T-cell (primary cell): Measurements from ENCODE around the gene GPNMB. TPM values are rescaled to one million over a fixed set of nuclear protein-coding genes. Genes with fewer than 3 reads are reported as not detected.

Experiments used
- ATAC-seq, 4 experiments: fragments of 200-7000 bp in 3 of 4; fragments of 150-1000 bp in 1 of 4; cut with Tn5 transposase; replicated peaks in 1 of 4; 1 replicate in 3 of 4; 2 replicates in 1 of 4; pipeline ENCODE4 v1.10.0; 2021; ENCODE audit warnings: moderate library complexity in 3 of 4, mild to moderate bottlenecking in 2 of 4, moderate number of reproducible peaks in 1 of 4
- CTCF ChIA-PET, 2 donors: fragments of 300-600 bp; sonication (Branson Sonifier 250); formaldehyde crosslinking; loops; one replicate each; lab custom pipeline; 2022; ENCODE audit warnings: antibody characterized with exemption in 2 of 2; lab: Charles Lee
- POLR2A ChIA-PET, 2 donors: fragments of 300-600 bp; sonication (Branson Sonifier 250); formaldehyde crosslinking; loops; one replicate each; lab custom pipeline; 2022; ENCODE audit warnings: antibody characterized with exemption in 2 of 2; lab: Charles Lee
- DNase-seq, 35 experiments: peaks; one replicate each; pipeline versions ENCODE4 v3.0.0 to v3.0.0-alpha.2; 2013 to 2023
- H3K27ac ChIP-seq: one replicate; pipeline ENCODE4 v1.5.1; 2013; ENCODE audit warnings: low read length
- H3K27me3 ChIP-seq, 2 experiments: replicated peaks in 1 of 2; 1 replicate in 1 of 2; 2 replicates in 1 of 2; pipeline versions ENCODE4 v1.6.1 to v1.7.0; 2013; ENCODE audit warnings: low read length in 1 of 2, mixed read lengths in 1 of 2; ENCODE audit not compliant: control insufficient read depth in 2 of 2, insufficient read depth in 2 of 2; ENCODE audit errors: extremely low read depth in 1 of 2
- H3K36me3 ChIP-seq, 2 donors: 1 replicate in 1 of 2; 2 replicates in 1 of 2; pipeline versions ENCODE4 v1.6.1 to v1.7.0; 2013; ENCODE audit warnings: low read length in 1 of 2; ENCODE audit not compliant: control insufficient read depth in 2 of 2, insufficient read depth in 1 of 2; ENCODE audit errors: extremely low read depth in 1 of 2
- H3K4me1 ChIP-seq, 2 experiments: 1 replicate in 1 of 2; 2 replicates in 1 of 2; pipeline versions ENCODE4 v1.6.1 to v1.7.0; 2013; ENCODE audit warnings: low read length in 2 of 2, mixed read lengths in 1 of 2; ENCODE audit not compliant: insufficient read depth in 2 of 2, control insufficient read depth in 1 of 2; ENCODE audit errors: extremely low read depth in 1 of 2
- H3K4me3 ChIP-seq, 2 donors: 1 replicate in 1 of 2; 2 replicates in 1 of 2; pipeline versions ENCODE4 v1.5.1 to v1.7.0; 2013; ENCODE audit warnings: mild to moderate bottlenecking in 2 of 2, low read length in 1 of 2, moderate library complexity in 1 of 2; ENCODE audit not compliant: control insufficient read depth in 1 of 2; ENCODE audit errors: extremely low read depth in 1 of 2
- H3K9me3 ChIP-seq: 2 replicates; pipeline ENCODE4 v1.7.0; 2013
- H3K27ac Mint-ChIP-seq, 2 donors: one replicate each; pipeline ENCODE4 v1.8.0; 2020 to 2021; ENCODE audit warnings: mild to moderate bottlenecking in 2 of 2, mixed read lengths in 2 of 2
- H3K27me3 Mint-ChIP-seq, 2 donors: one replicate each; pipeline ENCODE4 v1.8.0; 2021 to 2022; ENCODE audit warnings: mixed read lengths in 2 of 2
- H3K36me3 Mint-ChIP-seq: one replicate; pipeline ENCODE4 v1.8.0; 2021; ENCODE audit warnings: mixed read lengths
- H3K4me1 Mint-ChIP-seq, 3 donors: one replicate each; pipeline ENCODE4 v1.8.0; 2020 to 2022; ENCODE audit warnings: mixed read lengths in 3 of 3, mild to moderate bottlenecking in 1 of 3
- H3K4me3 Mint-ChIP-seq, 3 donors: one replicate each; pipeline ENCODE4 v1.8.0; 2020 to 2022; ENCODE audit warnings: mild to moderate bottlenecking in 3 of 3, mixed read lengths in 3 of 3, moderate library complexity in 3 of 3
- H3K9me3 Mint-ChIP-seq, 3 donors: one replicate each; pipeline ENCODE4 v1.8.0; 2020 to 2022; ENCODE audit warnings: mixed read lengths in 3 of 3
- WGBS: methylation state at CpG from one replicate; pipeline ENCODE4 v1.1.5; 2013; ENCODE audit warnings: missing lambda C conversion rate; ENCODE audit not compliant: insufficient coverage; 5-methylcytosine and 5-hydroxymethylcytosine counted together
- total RNA-seq, 35 experiments: library from RNA in 6 of 35; stranded (reverse) in 6 of 35; fragments of 120-200 nt in 1 of 35; gene quantifications; one replicate each; pipeline versions ENCODE4 v1.2.1 to v1.2.4 and lab custom pipeline; 2013 to 2026

Gene GPNMB
- total RNA-seq, 5 donors from 2014 or later (not counting 1 experiment from before 2014, with no cell fraction given), result 0.76 to 1.4 (median 0.82) TPM; not detected in 2

- Histone ChIP-seq H3K4me3 (no peak overlapping the region), H3K36me3 (no peaks in the 10 kb centered on the region), H3K9me3 (no peaks in the 10 kb centered on the region), H3K4me1 (peaks cover 0 to 5% of the 10 kb centered on the region in 2 experiments), H3K27me3 (peaks cover 7 to 21% of the 10 kb centered on the region in 2 experiments), H3K27ac (no peak overlapping the region)
- H3K27ac Mint-ChIP-seq, result no peak overlapping the region
- CTCF ChIA-PET, result no interaction called here
- DNase-seq (no peak), ATAC-seq (no peak)
- H3K36me3 Mint-ChIP-seq, result no peaks in the 10 kb centered on the region
- H3K4me1 Mint-ChIP-seq, result peaks cover 0 to under 1% (median under 1%) of the 10 kb centered on the region in 3 donors
- WGBS, result 75% methylated on average over 2 of the region's 4 CpGs
- no peak overlapping the region for H3K4me3 Mint-ChIP-seq
- peaks cover 28 to 36% of the 10 kb centered on the region in 2 donors for H3K27me3 Mint-ChIP-seq
- POLR2A ChIA-PET, result no interaction called here
- no peaks in the 10 kb centered on the region for H3K9me3 Mint-ChIP-seq
Measured at GRCh38 chr7:23242935-23243334, 3.6 kb upstream of the GPNMB start.

- peaks cover 0 to 8% of the 10 kb centered on the region in 2 experiments for H3K4me1 ChIP-seq
Measured at GRCh38 chr7:23247046-23247602, 549 bp downstream of the GPNMB start.

GRCh38 chr7:23247603-23248335 is 1.2 kb downstream of the GPNMB start:
- ATAC-seq (no peak), DNase-seq (peak in 1 of 35 experiments; percentile 11)
- CTCF ChIA-PET, result interaction anchor here in 1 of 2 donors (0.7 kb wide), 1 partner anchor 687 kb away, joined by 5 read pairs; no protein-coding TSS in a partner anchor
- Mint-ChIP-seq H3K4me1 (peaks cover 0 to 3% (median 2%) of the 10 kb centered on the region in 3 donors), H3K36me3 (no peaks in the 10 kb centered on the region), H3K27me3 (peaks cover 58 to 81% of the 10 kb centered on the region in 2 donors), H3K4me3 (no peak overlapping the region), H3K9me3 (peaks cover 8 to 16% (median 12%) of the 10 kb centered on the region in 3 donors), H3K27ac (no peak overlapping the region)
- H3K4me3 ChIP-seq, result peak overlapping the region in 1 of 2 donors; percentile 29
- H3K36me3 ChIP-seq, result no peaks in the 10 kb centered on the region
- H3K27me3 ChIP-seq, result peaks cover 7 to 35% of the 10 kb centered on the region in 2 experiments
- WGBS, result 13% methylated on average over 45 of the region's 53 CpGs
- no peaks in the 10 kb centered on the region for H3K9me3 ChIP-seq
- no peak overlapping the region for H3K27ac ChIP-seq
- H3K4me1 ChIP-seq, result peaks cover 0 to 8% of the 10 kb centered on the region in 2 experiments
- POLR2A ChIA-PET, result no interaction called here

More at GRCh38 chr7:23247046-23247602, 549 bp downstream of the GPNMB start:
- CTCF ChIA-PET, result interaction anchor here in 1 of 2 donors (0.7 kb wide), 1 partner anchor 687 kb away, joined by 5 read pairs; no protein-coding TSS in a partner anchor
- Histone ChIP-seq H3K9me3 (no peaks in the 10 kb centered on the region), H3K4me3 (no peak overlapping the region), H3K27me3 (peaks cover 7 to 35% of the 10 kb centered on the region in 2 experiments), H3K36me3 (no peaks in the 10 kb centered on the region), H3K27ac (no peak overlapping the region)
- Mint-ChIP-seq H3K4me3 (no peak overlapping the region), H3K36me3 (no peaks in the 10 kb centered on the region), H3K27ac (peak overlapping the region in 1 of 2 donors; percentile 17), H3K27me3 (peaks cover 55 to 76% of the 10 kb centered on the region in 2 donors), H3K9me3 (peaks cover 6 to 12% (median 12%) of the 10 kb centered on the region in 3 donors), H3K4me1 (peaks cover 0 to 3% (median 2%) of the 10 kb centered on the region in 3 donors)
- WGBS, result 86% methylated on average over 3 of the region's 6 CpGs
- POLR2A ChIA-PET, result interaction anchor here in 1 of 2 donors (0.5 kb wide), 1 partner anchor 687 kb away, joined by 3 read pairs; no protein-coding TSS in a partner anchor
- ATAC-seq, result no peak
- no peak for DNase-seq

GRCh38 chr7:23249486-23249885 is 2.9 kb downstream of the GPNMB start:
- Histone ChIP-seq H3K36me3 (no peaks in the 10 kb centered on the region), H3K9me3 (no peaks in the 10 kb centered on the region), H3K27me3 (peaks cover 7 to 32% of the 10 kb centered on the region in 2 experiments), H3K4me1 (peaks cover 0 to 8% of the 10 kb centered on the region in 2 experiments), H3K27ac (no peak overlapping the region), H3K4me3 (no peak overlapping the region)
- H3K36me3 Mint-ChIP-seq, result no peaks in the 10 kb centered on the region
- no peak overlapping the region for H3K4me3 Mint-ChIP-seq
- H3K9me3 Mint-ChIP-seq, result peaks cover 8 to 16% (median 12%) of the 10 kb centered on the region in 3 donors
- CTCF ChIA-PET, result interaction anchor here in 1 of 2 donors (0.6 kb wide), 1 partner anchor 22 kb away, joined by 5 read pairs; no protein-coding TSS in a partner anchor
- POLR2A ChIA-PET, result no interaction called here
- no peak overlapping the region for H3K27ac Mint-ChIP-seq
- DNase-seq, result no peak
- ATAC-seq, result no peak
- H3K4me1 Mint-ChIP-seq, result peaks cover 0 to 3% (median 2%) of the 10 kb centered on the region in 3 donors
- peaks cover 57 to 74% of the 10 kb centered on the region in 2 donors for H3K27me3 Mint-ChIP-seq

- H3K4me1 ChIP-seq, result no peaks in the 10 kb centered on the region
- H3K27ac ChIP-seq, result no peak overlapping the region
- peaks cover 0 to 8% of the 10 kb centered on the region in 2 experiments for H3K27me3 ChIP-seq
- H3K27ac Mint-ChIP-seq, result no peak overlapping the region
- ChIA-PET POLR2A (no interaction called here), CTCF (no interaction called here)
- ATAC-seq (no peak), DNase-seq (no peak)
- H3K27me3 Mint-ChIP-seq, result peaks cover 59 to 73% of the 10 kb centered on the region in 2 donors
- WGBS, result no CpG with 5 or more reads among the region's 7 CpGs
- H3K36me3 ChIP-seq, result no peaks in the 10 kb centered on the region
- H3K4me1 Mint-ChIP-seq, result no peaks in the 10 kb centered on the region
- H3K4me3 ChIP-seq, result no peak overlapping the region
- H3K9me3 ChIP-seq, result no peaks in the 10 kb centered on the region
- no peaks in the 10 kb centered on the region for H3K36me3 Mint-ChIP-seq
- peaks cover 8 to 16% (median 12%) of the 10 kb centered on the region in 3 donors for H3K9me3 Mint-ChIP-seq
- no peak overlapping the region for H3K4me3 Mint-ChIP-seq
Measured at GRCh38 chr7:23254051-23254681, 7.6 kb downstream of the GPNMB start.

- Histone ChIP-seq H3K4me1 (no peaks in the 10 kb centered on the region), H3K9me3 (no peaks in the 10 kb centered on the region), H3K27me3 (peaks cover 0 to 5% of the 10 kb centered on the region in 2 experiments), H3K4me3 (no peak overlapping the region), H3K27ac (no peak overlapping the region), H3K36me3 (no peaks in the 10 kb centered on the region)
- Mint-ChIP-seq H3K27ac (no peak overlapping the region), H3K4me1 (no peaks in the 10 kb centered on the region), H3K36me3 (no peaks in the 10 kb centered on the region), H3K27me3 (peaks cover 42 to 50% of the 10 kb centered on the region in 2 donors), H3K4me3 (no peak overlapping the region), H3K9me3 (peaks cover 4 to 8% (median 4%) of the 10 kb centered on the region in 3 donors)
- ATAC-seq (no peak), DNase-seq (no peak)
- WGBS, result 83% methylated on average over 1 of the region's 7 CpGs
- ChIA-PET CTCF (interaction anchor here in 1 of 2 donors (1.8 kb wide), 1 partner anchor 17 kb away, joined by 6 read pairs; no protein-coding TSS in a partner anchor), POLR2A (no interaction called here)
Measured at GRCh38 chr7:23256731-23257130, 10.2 kb downstream of the GPNMB start.
